ENCODE results near the gene MPP1.

The MPP1 gene

GRCh38 chrX:154749856-154750255 is 55.4 kb downstream of the MPP1 start:
- Mint-ChIP-seq H3K27me3 (no peaks in the 10 kb centered on the region), H3K9me3 (no peaks in the 10 kb centered on the region)

GRCh38 chrX:154748712-154749339 is 56.5 kb downstream of the MPP1 start:
- Mint-ChIP-seq H3K4me3 (peak overlapping the region; percentile 83), H3K27ac (ENCODE audit: low read depth) (peak overlapping the region; percentile 32), H3K9me3 (no peaks in the 10 kb centered on the region), H3K4me1 (peaks cover 24% of the 10 kb centered on the region), H3K27me3 (no peaks in the 10 kb centered on the region), H3K36me3 (ENCODE audit: insufficient read depth) (peaks cover 2% of the 10 kb centered on the region)
- DNase-seq (ENCODE audit: low spot score in 2 of 2) (peak; percentile 15 to 51), ATAC-seq (replicated peaks; ENCODE audit: extremely low read depth, poor library complexity, severe bottlenecking) (peak; percentile 58)

More at GRCh38 chrX:154749856-154750255, 55.4 kb downstream of the MPP1 start:
- no peak for DNase-seq (ENCODE audit: low spot score in 2 of 2)
- Mint-ChIP-seq H3K4me1 (peaks cover 18% of the 10 kb centered on the region), H3K27ac (ENCODE audit: low read depth) (peak overlapping the region; percentile 38), H3K36me3 (ENCODE audit: insufficient read depth) (peaks cover 2% of the 10 kb centered on the region), H3K4me3 (peak overlapping the region; percentile 83)
- ATAC-seq (replicated peaks; ENCODE audit: extremely low read depth, poor library complexity, severe bottlenecking), result no peak

DNA sequence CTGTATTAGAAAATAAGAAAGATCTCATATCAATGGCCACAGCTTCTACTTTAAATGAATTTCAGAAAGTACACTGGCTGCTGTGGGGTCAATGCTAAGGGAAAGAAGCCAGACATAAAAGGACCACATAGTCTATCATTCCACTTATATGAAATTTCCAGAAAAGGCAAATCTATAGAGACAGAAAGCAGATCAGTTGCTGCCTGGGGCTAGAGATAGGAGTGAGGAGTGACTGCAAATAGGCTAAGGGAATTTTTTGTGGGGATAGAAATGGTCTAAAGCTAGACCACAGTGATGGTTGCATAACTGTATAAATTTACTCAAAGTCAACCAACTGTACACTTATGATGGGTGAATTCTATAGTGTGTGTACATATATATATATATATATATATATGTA is 62.7 kb downstream of the MPP1 start:
- H3K27ac Mint-ChIP-seq (ENCODE audit: low read depth), result peak overlapping the region; percentile 80
- H3K36me3 Mint-ChIP-seq (ENCODE audit: insufficient read depth), result peaks cover 2% of the 10 kb centered on the region
- H3K27me3 Mint-ChIP-seq, result no peaks in the 10 kb centered on the region
- no peak for ATAC-seq (replicated peaks; ENCODE audit: extremely low read depth, poor library complexity, severe bottlenecking)
- H3K9me3 Mint-ChIP-seq, result no peaks in the 10 kb centered on the region
- H3K4me1 Mint-ChIP-seq, result peaks cover 40% of the 10 kb centered on the region
- peak overlapping the region; percentile 37 for H3K4me3 Mint-ChIP-seq
- no peak for DNase-seq (ENCODE audit: low spot score in 2 of 2)

DNA sequence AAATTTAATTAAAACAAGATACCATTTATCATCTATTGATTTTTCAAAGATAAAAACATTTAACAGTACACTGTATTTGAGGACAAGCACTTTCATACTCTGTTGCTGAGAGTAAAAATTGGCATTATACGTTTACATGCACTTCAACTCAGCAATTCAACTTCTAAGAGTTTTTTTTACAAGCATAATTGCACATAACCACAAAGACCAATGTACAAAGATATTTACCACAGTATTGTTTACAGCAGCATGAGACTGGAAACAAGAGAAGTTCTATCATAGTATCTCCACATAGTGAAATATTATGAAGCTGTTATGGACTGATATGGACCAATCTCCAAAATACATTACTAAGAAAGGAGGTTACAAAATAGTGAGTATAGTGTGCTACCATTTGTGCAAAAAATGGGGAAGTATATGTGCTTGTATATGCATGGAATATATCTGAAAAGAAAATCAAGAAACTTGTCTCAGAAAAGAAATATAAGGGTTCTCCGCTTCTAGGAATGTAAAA is 65.3 kb downstream of the MPP1 start:
- no peaks in the 10 kb centered on the region for H3K27me3 Mint-ChIP-seq
- H3K27ac Mint-ChIP-seq (ENCODE audit: low read depth), result peak overlapping the region; percentile 96
- peaks cover 4% of the 10 kb centered on the region for H3K36me3 Mint-ChIP-seq (ENCODE audit: insufficient read depth)
- ATAC-seq (replicated peaks; ENCODE audit: extremely low read depth, poor library complexity, severe bottlenecking), result peak; percentile 46
- no peak for DNase-seq (ENCODE audit: low spot score in 2 of 2)
- peak overlapping the region; percentile 38 for H3K4me3 Mint-ChIP-seq
- no peaks in the 10 kb centered on the region for H3K9me3 Mint-ChIP-seq
- peaks cover 54% of the 10 kb centered on the region for H3K4me1 Mint-ChIP-seq

- DNase-seq (ENCODE audit: low spot score in 2 of 2), result no peak
- Mint-ChIP-seq H3K9me3 (no peaks in the 10 kb centered on the region), H3K4me1 (peaks cover 55% of the 10 kb centered on the region), H3K4me3 (peak overlapping the region; percentile 64), H3K27ac (ENCODE audit: low read depth) (peak overlapping the region; percentile 96), H3K27me3 (no peaks in the 10 kb centered on the region), H3K36me3 (ENCODE audit: insufficient read depth) (peaks cover 7% of the 10 kb centered on the region)
- ATAC-seq (replicated peaks; ENCODE audit: extremely low read depth, poor library complexity, severe bottlenecking), result no peak
Measured at GRCh38 chrX:154738011-154738738, 67.1 kb downstream of the MPP1 start.

GRCh38 chrX:154737136-154737535 is 68.1 kb downstream of the MPP1 start:
- Mint-ChIP-seq H3K4me1 (peaks cover 56% of the 10 kb centered on the region), H3K27me3 (no peaks in the 10 kb centered on the region), H3K27ac (ENCODE audit: low read depth) (peak overlapping the region; percentile 96), H3K9me3 (no peaks in the 10 kb centered on the region), H3K4me3 (peak overlapping the region; percentile 64), H3K36me3 (ENCODE audit: insufficient read depth) (peaks cover 6% of the 10 kb centered on the region)
- DNase-seq (ENCODE audit: low spot score in 2 of 2), result no peak
- no peak for ATAC-seq (replicated peaks; ENCODE audit: extremely low read depth, poor library complexity, severe bottlenecking)

DNA sequence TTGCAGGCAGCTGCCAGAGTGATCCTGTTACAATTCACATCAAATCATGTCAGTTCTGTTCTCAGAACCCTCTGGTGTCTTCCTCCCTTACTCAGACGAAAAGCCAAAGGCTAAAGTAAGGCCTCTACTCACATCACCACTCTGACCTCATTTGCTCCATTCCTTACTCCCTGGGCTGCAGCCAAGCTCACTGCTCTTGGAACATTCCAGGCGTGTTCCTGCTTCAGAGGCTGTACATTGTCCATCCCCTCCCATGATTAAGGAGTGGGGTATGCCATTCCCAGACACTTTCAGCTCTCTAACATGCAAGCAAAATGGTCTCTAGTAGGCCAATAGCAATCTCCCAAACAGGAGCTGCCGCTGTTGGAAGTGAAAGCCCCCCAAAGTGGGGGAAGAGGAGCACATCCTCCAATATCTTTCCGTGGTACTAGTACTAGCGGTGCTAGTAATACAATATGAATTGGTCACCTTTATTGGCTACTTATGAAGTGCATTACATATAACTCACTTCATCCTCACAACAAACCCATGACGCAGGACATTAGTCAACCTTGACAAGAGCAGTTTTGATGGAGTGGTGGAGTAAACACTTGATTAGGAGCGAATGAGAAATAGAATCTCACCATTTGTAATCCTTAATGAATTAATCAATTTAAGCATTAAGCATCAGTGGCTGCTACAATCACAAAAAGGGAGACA is 69.4 kb downstream of the MPP1 start:
- Mint-ChIP-seq H3K4me3 (peak overlapping the region; percentile 65), H3K27me3 (no peaks in the 10 kb centered on the region), H3K9me3 (no peaks in the 10 kb centered on the region), H3K27ac (ENCODE audit: low read depth) (peak overlapping the region; percentile 91), H3K4me1 (peaks cover 69% of the 10 kb centered on the region), H3K36me3 (ENCODE audit: insufficient read depth) (peaks cover 11% of the 10 kb centered on the region)
- DNase-seq (ENCODE audit: low spot score in 2 of 2) (no peak), ATAC-seq (replicated peaks; ENCODE audit: extremely low read depth, poor library complexity, severe bottlenecking) (no peak)

- H3K4me3 Mint-ChIP-seq, result peak overlapping the region; percentile 73
- H3K9me3 Mint-ChIP-seq, result no peaks in the 10 kb centered on the region
- H3K27me3 Mint-ChIP-seq, result no peaks in the 10 kb centered on the region
- peak overlapping the region; percentile 91 for H3K27ac Mint-ChIP-seq (ENCODE audit: low read depth)
- DNase-seq (ENCODE audit: low spot score in 2 of 2) (peak in 1 of 2 donors; percentile 44), ATAC-seq (replicated peaks; ENCODE audit: extremely low read depth, poor library complexity, severe bottlenecking) (peak; percentile 61)
- peaks cover 80% of the 10 kb centered on the region for H3K4me1 Mint-ChIP-seq
- peaks cover 11% of the 10 kb centered on the region for H3K36me3 Mint-ChIP-seq (ENCODE audit: insufficient read depth)
Measured at GRCh38 chrX:154734061-154734781, 71.1 kb downstream of the MPP1 start.

- Mint-ChIP-seq H3K4me3 (peak overlapping the region; percentile 73), H3K4me1 (peaks cover 86% of the 10 kb centered on the region)
- no peak for DNase-seq (ENCODE audit: low spot score in 2 of 2)
Measured at GRCh38 chrX:154733066-154733425, 72.2 kb downstream of the MPP1 start.

DNA sequence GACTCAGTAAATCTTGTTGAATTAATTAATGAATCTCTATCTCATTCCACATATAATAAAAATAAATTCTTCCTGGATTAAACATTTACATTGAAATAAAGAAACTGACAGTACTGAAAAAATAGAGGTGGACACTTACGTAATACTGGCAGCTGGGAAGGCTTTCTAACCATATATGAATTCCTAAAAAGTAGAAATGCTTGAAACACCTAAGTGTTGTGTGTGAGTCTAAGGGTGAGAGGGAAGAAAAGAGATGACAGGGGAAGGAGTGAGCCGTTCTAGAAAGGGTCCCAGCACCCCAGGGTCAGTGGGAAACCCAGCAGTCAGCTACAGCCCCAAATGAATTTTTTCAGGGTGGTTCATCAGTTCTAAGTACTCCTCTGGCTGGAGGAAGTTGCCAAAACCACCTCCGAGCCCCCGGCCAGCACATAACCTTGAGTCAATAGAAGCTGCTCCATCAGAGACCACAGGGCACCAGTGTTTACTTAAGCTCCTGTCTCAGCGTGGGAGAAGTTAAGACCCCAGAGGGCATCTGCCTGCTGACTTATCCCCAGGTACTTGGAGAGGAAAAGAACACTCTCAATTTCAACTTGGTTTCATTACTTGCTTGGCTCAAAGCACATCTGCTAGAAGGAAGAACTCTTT is 72.7 kb downstream of the MPP1 start:
- peaks cover 86% of the 10 kb centered on the region for H3K4me1 Mint-ChIP-seq
- peaks cover 13% of the 10 kb centered on the region for H3K36me3 Mint-ChIP-seq (ENCODE audit: insufficient read depth)
- no peaks in the 10 kb centered on the region for H3K9me3 Mint-ChIP-seq
- ATAC-seq (replicated peaks; ENCODE audit: extremely low read depth, poor library complexity, severe bottlenecking) (no peak), DNase-seq (ENCODE audit: low spot score in 2 of 2) (no peak)
- peak overlapping the region; percentile 73 for H3K4me3 Mint-ChIP-seq
- no peaks in the 10 kb centered on the region for H3K27me3 Mint-ChIP-seq
- H3K27ac Mint-ChIP-seq (ENCODE audit: low read depth), result peak overlapping the region; percentile 91

More at GRCh38 chrX:154733066-154733425, 72.2 kb downstream of the MPP1 start:
- Mint-ChIP-seq H3K36me3 (ENCODE audit: insufficient read depth) (peaks cover 13% of the 10 kb centered on the region), H3K9me3 (no peaks in the 10 kb centered on the region), H3K27ac (ENCODE audit: low read depth) (peak overlapping the region; percentile 91), H3K27me3 (no peaks in the 10 kb centered on the region)
- no peak for ATAC-seq (replicated peaks; ENCODE audit: extremely low read depth, poor library complexity, severe bottlenecking)

DNA sequence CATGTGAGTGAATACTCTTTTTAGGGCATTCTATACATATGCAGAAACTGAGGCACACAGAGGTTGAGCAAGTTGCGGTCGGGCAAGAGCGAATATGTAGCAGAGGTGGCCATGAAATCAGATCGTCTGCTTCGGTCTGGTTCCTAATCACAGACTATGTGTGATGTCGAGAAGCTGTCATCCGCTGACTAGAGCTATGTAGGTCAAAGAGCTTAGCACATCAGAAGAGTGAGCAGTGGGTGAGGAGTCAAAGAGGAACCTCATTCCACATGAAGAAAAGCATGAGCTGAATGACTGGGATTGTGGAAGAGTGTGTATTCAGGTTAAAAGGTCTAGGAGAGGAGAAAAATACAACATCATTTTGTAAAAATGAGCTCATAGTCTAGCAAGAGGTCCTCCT is 73.4 kb downstream of the MPP1 start:
- no peaks in the 10 kb centered on the region for H3K27me3 Mint-ChIP-seq
- peaks cover 85% of the 10 kb centered on the region for H3K4me1 Mint-ChIP-seq
- H3K9me3 Mint-ChIP-seq, result no peaks in the 10 kb centered on the region
- peak overlapping the region; percentile 73 for H3K4me3 Mint-ChIP-seq
- peaks cover 13% of the 10 kb centered on the region for H3K36me3 Mint-ChIP-seq (ENCODE audit: insufficient read depth)
- DNase-seq (ENCODE audit: low spot score in 2 of 2), result no peak
- H3K27ac Mint-ChIP-seq (ENCODE audit: low read depth), result peak overlapping the region; percentile 91
- ATAC-seq (replicated peaks; ENCODE audit: extremely low read depth, poor library complexity, severe bottlenecking), result peak; percentile 64

GRCh38 chrX:154731184-154731583 is 74.1 kb downstream of the MPP1 start:
- Mint-ChIP-seq H3K4me1 (peaks cover 89% of the 10 kb centered on the region), H3K27me3 (no peaks in the 10 kb centered on the region), H3K27ac (ENCODE audit: low read depth) (peak overlapping the region; percentile 91)

More at GRCh38 chrX:154731184-154731583, 74.1 kb downstream of the MPP1 start:
- Mint-ChIP-seq H3K4me3 (peak overlapping the region; percentile 73), H3K9me3 (no peaks in the 10 kb centered on the region), H3K36me3 (ENCODE audit: insufficient read depth) (peaks cover 11% of the 10 kb centered on the region)
- ATAC-seq (replicated peaks; ENCODE audit: extremely low read depth, poor library complexity, severe bottlenecking) (peak; percentile 69), DNase-seq (ENCODE audit: low spot score in 2 of 2) (peak in 1 of 2 donors; percentile 45)

All from central memory CD8-positive, alpha-beta T cell (primary cell).